Skeletal muscle tissue (tissue), 4 donors: Measurements from ENCODE around the gene SDK1. TPM values are rescaled to one million over a fixed set of nuclear protein-coding genes. Genes with fewer than 3 reads are reported as not detected.

Experiments
- H3K27ac ChIP-seq: one replicate; pipeline ENCODE4 v1.7.0; 2013; ENCODE audit warnings: mild to moderate bottlenecking, low read depth, low read length, inconsistent platforms
- H3K27me3 ChIP-seq, 3 donors: one replicate each; pipeline ENCODE4 v1.7.0; 2013; ENCODE audit warnings: low read length in 3 of 3; ENCODE audit not compliant: control insufficient read depth in 3 of 3, insufficient read depth in 3 of 3
- H3K36me3 ChIP-seq, 3 donors: one replicate each; pipeline ENCODE4 v1.7.0; 2013; ENCODE audit warnings: low read length in 3 of 3; ENCODE audit not compliant: control insufficient read depth in 3 of 3, insufficient read depth in 3 of 3
- H3K4me1 ChIP-seq, 3 donors: one replicate each; pipeline ENCODE4 v1.7.0; 2013; ENCODE audit warnings: low read length in 3 of 3, mild to moderate bottlenecking in 3 of 3; ENCODE audit not compliant: control insufficient read depth in 3 of 3, insufficient read depth in 3 of 3
- H3K4me3 ChIP-seq, 3 donors: one replicate each; pipeline ENCODE4 v1.7.0; 2013; ENCODE audit warnings: low read length in 3 of 3
- H3K9ac ChIP-seq, 3 donors: one replicate each; pipeline ENCODE4 v1.7.0; 2013; ENCODE audit warnings: low read length in 3 of 3, mild to moderate bottlenecking in 3 of 3, moderate library complexity in 2 of 3, low read depth in 1 of 3
- H3K9me3 ChIP-seq, 3 donors: one replicate each; pipeline ENCODE4 v1.7.0; 2013; ENCODE audit warnings: low read length in 3 of 3; ENCODE audit not compliant: control insufficient read depth in 3 of 3
- total RNA-seq: library from RNA; depleted of rRNA; stranded (reverse); fragments of >200 nt; gene quantifications from one replicate; pipeline ENCODE4 v1.2.3, GENCODE V29; 2014
- donor health status: Osteomylitis.

The SDK1 gene
- total RNA-seq, 1 donor from 2014 or later, result 3.7 TPM

GRCh38 chr7:4204513-4205165, 903.6 kb downstream of the SDK1 start:
- Histone ChIP-seq H3K27ac (no peak overlapping the region), H3K4me1 (peaks cover 3 to 10% (median 3%) of the 10 kb centered on the region in 3 donors), H3K9ac (no peak overlapping the region), H3K27me3 (peaks cover 0 to 3% (median 0%) of the 10 kb centered on the region in 3 donors), H3K9me3 (no peaks in the 10 kb centered on the region), H3K4me3 (peak overlapping the region in 1 of 3 donors; percentile 19), H3K36me3 (no peaks in the 10 kb centered on the region)

- H3K9ac ChIP-seq, result no peak overlapping the region
- no peaks in the 10 kb centered on the region for H3K9me3 ChIP-seq
- peaks cover 0 to 3% (median 0%) of the 10 kb centered on the region in 3 donors for H3K36me3 ChIP-seq
- peaks cover 0 to 3% (median 0%) of the 10 kb centered on the region in 3 donors for H3K27me3 ChIP-seq
- peaks cover 3 to 7% (median 3%) of the 10 kb centered on the region in 3 donors for H3K4me1 ChIP-seq
- no peak overlapping the region for H3K27ac ChIP-seq
- H3K4me3 ChIP-seq, result no peak overlapping the region
Measured at GRCh38 chr7:4205828-4206227, 904.8 kb downstream of the SDK1 start.

- Histone ChIP-seq H3K9ac (no peak overlapping the region), H3K9me3 (no peaks in the 10 kb centered on the region), H3K36me3 (peaks cover 0 to 3% (median 0%) of the 10 kb centered on the region in 3 donors), H3K4me3 (no peak overlapping the region), H3K27ac (no peak overlapping the region), H3K4me1 (peaks cover 0 to 3% (median 0%) of the 10 kb centered on the region in 3 donors), H3K27me3 (peaks cover 0 to 3% (median 0%) of the 10 kb centered on the region in 3 donors)
Measured at GRCh38 chr7:4207011-4207410, 906.0 kb downstream of the SDK1 start.

GRCh38 chr7:4208086-4208485, 907.0 kb downstream of the SDK1 start:
- Histone ChIP-seq H3K36me3 (peaks cover 0 to 3% (median 0%) of the 10 kb centered on the region in 3 donors), H3K27me3 (peaks cover 0 to 1% (median 0%) of the 10 kb centered on the region in 3 donors)

GRCh38 chr7:4208586-4208985, 907.5 kb downstream of the SDK1 start:
- Histone ChIP-seq H3K9ac (no peak overlapping the region), H3K4me3 (no peak overlapping the region), H3K36me3 (peaks cover 0 to 3% (median 0%) of the 10 kb centered on the region in 3 donors), H3K27ac (no peak overlapping the region), H3K9me3 (no peaks in the 10 kb centered on the region), H3K27me3 (no peaks in the 10 kb centered on the region), H3K4me1 (no peaks in the 10 kb centered on the region)

More at GRCh38 chr7:4208086-4208485, 907.0 kb downstream of the SDK1 start:
- H3K9ac ChIP-seq, result no peak overlapping the region
- no peaks in the 10 kb centered on the region for H3K4me1 ChIP-seq
- no peak overlapping the region for H3K4me3 ChIP-seq
- H3K27ac ChIP-seq, result no peak overlapping the region
- no peaks in the 10 kb centered on the region for H3K9me3 ChIP-seq

GRCh38 chr7:4209126-4209525, 908.1 kb downstream of the SDK1 start:
- peaks cover 0 to 3% (median 0%) of the 10 kb centered on the region in 3 donors for H3K36me3 ChIP-seq
- H3K4me1 ChIP-seq, result no peaks in the 10 kb centered on the region

GRCh38 chr7:4209966-4210365, 908.9 kb downstream of the SDK1 start:
- Histone ChIP-seq H3K36me3 (peaks cover 0 to 3% (median 0%) of the 10 kb centered on the region in 3 donors), H3K4me1 (no peaks in the 10 kb centered on the region), H3K4me3 (no peak overlapping the region), H3K27me3 (no peaks in the 10 kb centered on the region), H3K27ac (no peak overlapping the region), H3K9ac (no peak overlapping the region), H3K9me3 (no peaks in the 10 kb centered on the region)

More at GRCh38 chr7:4209126-4209525, 908.1 kb downstream of the SDK1 start:
- Histone ChIP-seq H3K27me3 (no peaks in the 10 kb centered on the region), H3K27ac (no peak overlapping the region), H3K9ac (no peak overlapping the region), H3K9me3 (no peaks in the 10 kb centered on the region), H3K4me3 (no peak overlapping the region)

- no peak overlapping the region for H3K4me3 ChIP-seq
- H3K9me3 ChIP-seq, result no peaks in the 10 kb centered on the region
- no peak overlapping the region for H3K27ac ChIP-seq
- no peak overlapping the region for H3K9ac ChIP-seq
- no peaks in the 10 kb centered on the region for H3K27me3 ChIP-seq
- H3K36me3 ChIP-seq, result peaks cover 0 to 3% (median 0%) of the 10 kb centered on the region in 3 donors
- H3K4me1 ChIP-seq, result no peaks in the 10 kb centered on the region
Measured at GRCh38 chr7:4210821-4211220, 909.8 kb downstream of the SDK1 start.

GRCh38 chr7:4211261-4211660, 910.2 kb downstream of the SDK1 start:
- H3K4me1 ChIP-seq, result no peaks in the 10 kb centered on the region
- H3K4me3 ChIP-seq, result no peak overlapping the region
- no peaks in the 10 kb centered on the region for H3K27me3 ChIP-seq
- H3K36me3 ChIP-seq, result peaks cover 0 to 3% (median 0%) of the 10 kb centered on the region in 3 donors
- no peaks in the 10 kb centered on the region for H3K9me3 ChIP-seq
- H3K27ac ChIP-seq, result no peak overlapping the region
- H3K9ac ChIP-seq, result no peak overlapping the region

GRCh38 chr7:4212376-4212775, 911.3 kb downstream of the SDK1 start:
- no peak overlapping the region for H3K4me3 ChIP-seq
- H3K27me3 ChIP-seq, result no peaks in the 10 kb centered on the region
- peaks cover 0 to 3% (median 0%) of the 10 kb centered on the region in 3 donors for H3K36me3 ChIP-seq
- H3K4me1 ChIP-seq, result no peaks in the 10 kb centered on the region
- H3K9me3 ChIP-seq, result no peaks in the 10 kb centered on the region
- H3K9ac ChIP-seq, result no peak overlapping the region
- H3K27ac ChIP-seq, result no peak overlapping the region
